A673 (cell line): Measurements from ENCODE around the gene NPVF. TPM values are rescaled to one million over a fixed set of nuclear protein-coding genes. Genes with fewer than 3 reads are reported as not detected.

Experiments
- BruUV-seq: library from RNA; stranded (reverse); fragments of 400-500 nt; replicated peaks from 2 replicates; lab custom pipeline; 2021; lab: Mats Ljungman, UMichigan
- CTCF ChIA-PET: fragments of 300-600 bp; sonication (Branson Sonifier 250); formaldehyde crosslinking; loops from one replicate; lab custom pipeline; 2022; ENCODE audit warnings: antibody characterized with exemption; lab: Charles Lee
- POLR2A ChIA-PET: fragments of 300-600 bp; sonication (Branson Sonifier 250); formaldehyde crosslinking; loops from one replicate; lab custom pipeline; 2022; ENCODE audit warnings: antibody characterized with exemption; ENCODE audit not compliant: low non-redundant PET; lab: Charles Lee
- DNase-seq: peaks from one replicate; pipeline ENCODE4 v3.0.0-alpha.2; 2015; ENCODE audit warnings: low spot score
- H3K27ac ChIP-seq: fragments of 200-600 bp; sonication (generic); 2 replicates; pipeline ENCODE4 v1.5.1; 2016; ENCODE audit warnings: mixed run types, low read depth, mild to moderate bottlenecking, mixed read lengths, antibody characterized with exemption, low read length; ENCODE audit not compliant: poor library complexity, severe bottlenecking
- H3K27me3 ChIP-seq: fragments of 200-600 bp; sonication (generic); replicated peaks from 2 replicates; pipeline ENCODE4 v1.6.1; 2017; ENCODE audit warnings: mixed run types, low read depth, mild to moderate bottlenecking, mixed read lengths, antibody characterized with exemption, low read length; ENCODE audit not compliant: insufficient read depth, poor library complexity
- H3K36me3 ChIP-seq: fragments of 200-600 bp; sonication (generic); 2 replicates; pipeline ENCODE4 v1.6.1; 2016; ENCODE audit warnings: mixed run types, mild to moderate bottlenecking, mixed read lengths, antibody characterized with exemption, low read length; ENCODE audit not compliant: insufficient read depth, poor library complexity, severe bottlenecking
- H3K4me1 ChIP-seq: fragments of 200-600 bp; sonication (generic); 2 replicates; pipeline ENCODE4 v1.6.1; 2017; ENCODE audit warnings: mixed run types, mild to moderate bottlenecking, mixed read lengths, antibody characterized with exemption, low read length; ENCODE audit not compliant: insufficient read depth, poor library complexity, severe bottlenecking
- H3K4me3 ChIP-seq: fragments of 200-600 bp; sonication (generic); 2 replicates; pipeline ENCODE4 v1.5.1; 2016; ENCODE audit warnings: low read depth, mixed run types, mild to moderate bottlenecking, mixed read lengths, low read length; ENCODE audit not compliant: poor library complexity, severe bottlenecking
- H3K9me3 ChIP-seq: fragments of 200-600 bp; sonication (generic); 2 replicates; pipeline ENCODE4 v1.6.1; 2016; ENCODE audit warnings: mixed run types, low read depth, mild to moderate bottlenecking, mixed read lengths, antibody characterized with exemption, low read length; ENCODE audit not compliant: poor library complexity, severe bottlenecking
- CTCF ChIP-seq: fragments of 300-800, 200-600 bp; sonication (generic); conservative IDR thresholded peaks from 2 replicates; pipeline ENCODE4 v1.5.1; 2017; ENCODE audit warnings: low read depth, mild to moderate bottlenecking, antibody characterized with exemption, low read length, moderate library complexity, mixed read lengths
- EZH2 ChIP-seq: fragments of 200-600 bp; sonication (generic); IDR thresholded peaks from 2 replicates; pipeline ENCODE4 v1.6.1; 2017; ENCODE audit warnings: borderline replicate concordance, low read depth, mild to moderate bottlenecking, mixed read lengths, antibody characterized with exemption, low read length; ENCODE audit not compliant: poor library complexity, severe bottlenecking
- intact Hi-C: fragments of 100-400 bp; cut with micrococcal nuclease; formaldehyde crosslinking; loops from one replicate; pipeline ENCODE4 v1.10.0; 2022; ENCODE audit not compliant: unreplicated experiment
- total RNA-seq: library from RNA; stranded (reverse); gene quantifications from 2 replicates; pipeline ENCODE4 v1.2.3, GENCODE V29; 2021

The NPVF gene
- total RNA-seq, 1 experiment from 2014 or later, result not detected

GRCh38 chr7:25262586-25262985 lies 34.3 kb upstream of the NPVF start:
- no peak overlapping the region for H3K27ac ChIP-seq
- no peak overlapping the region for H3K4me3 ChIP-seq
- TF ChIP-seq CTCF, result no peak
- no peak for TF ChIP-seq EZH2
- peaks cover 29% of the 10 kb centered on the region for H3K27me3 ChIP-seq
- H3K9me3 ChIP-seq, result no peaks in the 10 kb centered on the region
- ChIA-PET CTCF (no interaction called here), POLR2A (no interaction called here)
- intact Hi-C loops, result no loop called here
- DNase-seq, result no peak
- H3K4me1 ChIP-seq, result peaks cover 22% of the 10 kb centered on the region
- no peaks in the 10 kb centered on the region for H3K36me3 ChIP-seq
- BruUV-seq, result no TSS peak

GRCh38 chr7:25261545-25262140 lies 33.4 kb upstream of the NPVF start:
- peaks cover 20% of the 10 kb centered on the region for H3K27me3 ChIP-seq
- intact Hi-C loops, result loop anchor here (1.0 kb wide), 1 partner anchor 304 kb away; no protein-coding TSS in a partner anchor
- H3K27ac ChIP-seq, result no peak overlapping the region
- H3K4me1 ChIP-seq, result peaks cover 22% of the 10 kb centered on the region
- H3K4me3 ChIP-seq, result no peak overlapping the region
- BruUV-seq, result no TSS peak
- no peaks in the 10 kb centered on the region for H3K36me3 ChIP-seq
- ChIA-PET POLR2A (no interaction called here), CTCF (interaction anchor here (0.8 to 1.4 kb wide), 2 partner anchors 305 to 587 kb away, joined by 3 to 4 read pairs; no protein-coding TSS in a partner anchor)
- no peaks in the 10 kb centered on the region for H3K9me3 ChIP-seq
- no peak for DNase-seq
- TF ChIP-seq CTCF, result no peak
- no peak for TF ChIP-seq EZH2

GRCh38 chr7:25260862-25261494 lies 32.7 kb upstream of the NPVF start:
- peaks cover 22% of the 10 kb centered on the region for H3K4me1 ChIP-seq
- intact Hi-C loops, result loop anchor here (1.0 kb wide), 1 partner anchor 304 kb away; no protein-coding TSS in a partner anchor
- H3K4me3 ChIP-seq, result no peak overlapping the region
- H3K27ac ChIP-seq, result peak overlapping the region; percentile 7
- POLR2A ChIA-PET, result no interaction called here
- peaks cover 17% of the 10 kb centered on the region for H3K27me3 ChIP-seq
- H3K36me3 ChIP-seq, result no peaks in the 10 kb centered on the region
- H3K9me3 ChIP-seq, result no peaks in the 10 kb centered on the region
- BruUV-seq, result no TSS peak
- CTCF ChIA-PET, result interaction anchor here (0.8 to 1.4 kb wide), 2 partner anchors 306 to 588 kb away, joined by 3 to 4 read pairs; no protein-coding TSS in a partner anchor
- TF ChIP-seq CTCF, result no peak
- no peak for TF ChIP-seq EZH2
- DNase-seq, result peak; percentile 78
